A549 (cell line): Measurements from ENCODE around the gene KCNF1. TPM values are rescaled to one million over a fixed set of nuclear protein-coding genes. Genes with fewer than 3 reads are reported as not detected.
A peak's percentile ranks its signal among the peaks of the same experiment; 100 is the strongest.

Source experiments
- ATAC-seq, 2 experiments: fragments of 200-7000 bp in 1 of 2; fragments of >200 bp in 1 of 2; cut with Nextera tagmentation in 1 of 2; cut with Tn5 transposase in 1 of 2; 3 replicates each; pipeline versions ENCODE4 v1.8.0 to v1.9.1; 2018 to 2020; ENCODE audit warnings: mild to moderate bottlenecking in 1 of 2, moderate library complexity in 1 of 2
- CTCF ChIA-PET: fragments of 300-600 bp; sonication (Branson Sonifier 250); formaldehyde crosslinking; extraction: SDS; loops from one replicate; lab custom pipeline; 2021; ENCODE audit warnings: antibody characterized with exemption, inconsistent platforms; lab: Yijun Ruan, JAX
- POLR2A ChIA-PET: fragments of 350-600 bp; formaldehyde crosslinking; extraction: SDS; loops from one replicate; lab custom pipeline; 2021; ENCODE audit warnings: antibody characterized with exemption, inconsistent platforms; lab: Yijun Ruan, JAX
- DNase-seq, 2 experiments: peaks; one replicate each; pipeline versions ENCODE4 v3.0.0 to v3.0.0-alpha.2; 2011 to 2016; ENCODE audit warnings: low read depth in 1 of 2, low spot score in 1 of 2
- FAIRE-seq: peaks from 2 replicates; lab custom pipeline; 2011; peaks lifted over from hg19 to GRCh38; lab: Jason Lieb, UNC
- H3K27ac ChIP-seq, 2 experiments: fragments of >200 bp; sonication (Bioruptor Twin); formaldehyde crosslinking; 3 replicates each; pipeline ENCODE4 v1.5.1; 2016 to 2017
- H3K4me1 ChIP-seq: fragments of >200 bp; sonication (Bioruptor Twin); formaldehyde crosslinking; 3 replicates; pipeline ENCODE4 v1.6.1; 2016
- H3K4me2 ChIP-seq: fragments of >200 bp; sonication (Bioruptor Twin); formaldehyde crosslinking; 3 replicates; pipeline ENCODE4 v1.6.1; 2016
- H3K4me3 ChIP-seq: fragments of >200 bp; sonication (Bioruptor Twin); formaldehyde crosslinking; 3 replicates; pipeline ENCODE4 v1.5.1; 2016
- H3K9me3 ChIP-seq: fragments of >200 bp; sonication (Bioruptor Twin); formaldehyde crosslinking; 3 replicates; pipeline ENCODE4 v1.6.1; 2016
- ATOH8 ChIP-seq: fragments of 250-450 bp; sonication (Bioruptor Pico); IDR thresholded peaks from 2 replicates; pipeline ENCODE4 v1.5.0; 2020; ENCODE audit warnings: low read depth, mild to moderate bottlenecking, moderate library complexity
- BCL3 ChIP-seq: fragments of >200 bp; sonication (Bioruptor Twin); formaldehyde crosslinking; IDR thresholded peaks from 3 replicates; pipeline ENCODE4 v1.6.1; 2016
- BHLHE40 ChIP-seq: IDR thresholded peaks from 2 replicates; pipeline ENCODE4 v1.6.1; 2012; ENCODE audit warnings: low read depth, low read length, inconsistent platforms
- CEBPB ChIP-seq, 2 experiments: fragments of >200 bp in 1 of 2; sonication (Bioruptor Twin) in 1 of 2; formaldehyde crosslinking in 1 of 2; IDR thresholded peaks; 2 replicates each; pipeline ENCODE4 v1.6.1; 2012 to 2016
- CHD2 ChIP-seq: fragments of 150-350 bp; IDR thresholded peaks from 2 replicates; pipeline ENCODE4 v1.6.1; 2014; ENCODE audit warnings: low read length; ENCODE audit not compliant: partially characterized antibody
- CHD4 ChIP-seq: fragments of 200-600 bp; sonication (generic); IDR thresholded peaks from 2 replicates; pipeline ENCODE4 v1.6.1; 2016; ENCODE audit warnings: antibody characterized with exemption, mild to moderate bottlenecking, borderline replicate concordance
- CTCF ChIP-seq: fragments of >200 bp; sonication (Bioruptor Twin); formaldehyde crosslinking; IDR thresholded peaks from 3 replicates; pipeline ENCODE4 v1.5.1; 2016
- E2F6 ChIP-seq: IDR thresholded peaks from 2 replicates; pipeline ENCODE4 v1.6.1; 2012; ENCODE audit warnings: low read depth, borderline replicate concordance
- EHMT2 ChIP-seq: fragments of 200-600 bp; sonication (generic); IDR thresholded peaks from 2 replicates; pipeline ENCODE4 v1.6.1; 2016; ENCODE audit warnings: antibody characterized with exemption, low read depth, mild to moderate bottlenecking, moderate library complexity
- ELK1 ChIP-seq: fragments of 150-350 bp; IDR thresholded peaks from 2 replicates; pipeline ENCODE4 v1.6.1; 2014; ENCODE audit warnings: low read depth, mild to moderate bottlenecking, low read length
- FOSB ChIP-seq: fragments of 250-450 bp; sonication (Bioruptor Pico); IDR thresholded peaks from 2 replicates; pipeline ENCODE4 v1.5.0; 2020; ENCODE audit warnings: mild to moderate bottlenecking, moderate library complexity
- GATA3 ChIP-seq: IDR thresholded peaks from 2 replicates; pipeline ENCODE4 v1.6.1; 2012; ENCODE audit warnings: borderline replicate concordance
- HOXA7 ChIP-seq: fragments of 250-450 bp; sonication (Bioruptor Pico); IDR thresholded peaks from 2 replicates; pipeline ENCODE4 v1.5.0; 2020; ENCODE audit warnings: mild to moderate bottlenecking, moderate library complexity
- JUN ChIP-seq, 2 experiments: fragments of >200 bp; sonication (Bioruptor Twin); formaldehyde crosslinking; IDR thresholded peaks; 2 replicates in 1 of 2; 3 replicates in 1 of 2; pipeline ENCODE4 v1.6.1; 2016 to 2017
- JUNB ChIP-seq: fragments of >200 bp; sonication (Bioruptor Twin); formaldehyde crosslinking; IDR thresholded peaks from 2 replicates; pipeline ENCODE4 v1.6.1; 2016
- KDM5A ChIP-seq: fragments of 200-600 bp; sonication (generic); IDR thresholded peaks from 2 replicates; pipeline ENCODE4 v1.6.1; 2016; ENCODE audit warnings: antibody characterized with exemption, mild to moderate bottlenecking
- MAX ChIP-seq: IDR thresholded peaks from 2 replicates; pipeline ENCODE4 v1.6.1; 2012
- MYC ChIP-seq: IDR thresholded peaks from 2 replicates; pipeline ENCODE4 v1.6.1; 2012; ENCODE audit warnings: mild to moderate bottlenecking, inconsistent platforms, low read length, improper control_type of control experiment, borderline replicate concordance
- POLR2A ChIP-seq: IDR thresholded peaks from 2 replicates; pipeline ENCODE4 v1.6.1; 2012; ENCODE audit warnings: mild to moderate bottlenecking, low read length
- POLR2AphosphoS2 ChIP-seq: conservative IDR thresholded peaks from 2 replicates; pipeline ENCODE4 v1.6.1; 2012; ENCODE audit warnings: low read length, improper control_type of control experiment, inconsistent platforms
- RAD21 ChIP-seq, 2 experiments: fragments of >200 bp in 1 of 2; sonication (Bioruptor Twin) in 1 of 2; formaldehyde crosslinking in 1 of 2; IDR thresholded peaks in 1 of 2; conservative IDR thresholded peaks in 1 of 2; 2 replicates in 1 of 2; 3 replicates in 1 of 2; pipeline ENCODE4 v1.6.1; 2012 to 2018; ENCODE audit warnings: inconsistent platforms in 1 of 2
- RARB ChIP-seq: fragments of 250-450 bp; sonication (Bioruptor Pico); IDR thresholded peaks from 2 replicates; pipeline ENCODE4 v1.8.0; 2021; ENCODE audit warnings: mild to moderate bottlenecking, moderate library complexity
- REST ChIP-seq: fragments of 200-600 bp; sonication (generic); IDR thresholded peaks from 2 replicates; pipeline ENCODE4 v1.6.1; 2016; ENCODE audit warnings: antibody characterized with exemption, mild to moderate bottlenecking, moderate library complexity
- RFX5 ChIP-seq: fragments of 450-650 bp; IDR thresholded peaks from 2 replicates; pipeline ENCODE4 v1.7.1; 2014; ENCODE audit warnings: antibody characterized with exemption, mild to moderate bottlenecking, moderate library complexity
- RNF2 ChIP-seq: fragments of 200-600 bp; sonication (generic); IDR thresholded peaks from 2 replicates; pipeline ENCODE4 v1.6.1; 2016; ENCODE audit warnings: low read depth, mild to moderate bottlenecking, antibody characterized with exemption, moderate library complexity, borderline replicate concordance
- SMC3 ChIP-seq: fragments of >200 bp; sonication (Bioruptor Twin); formaldehyde crosslinking; IDR thresholded peaks from 3 replicates; pipeline ENCODE4 v1.6.1; 2018; ENCODE audit warnings: inconsistent platforms
- SREBF2 ChIP-seq: fragments of 450-650 bp; IDR thresholded peaks from 2 replicates; pipeline ENCODE4 v1.6.1; 2014; ENCODE audit warnings: mild to moderate bottlenecking, moderate library complexity
- TFCP2L1 ChIP-seq: fragments of 250-450 bp; sonication (Bioruptor Pico); IDR thresholded peaks from 2 replicates; pipeline ENCODE4 v1.5.0; 2021; ENCODE audit warnings: mild to moderate bottlenecking
- ZNF302 ChIP-seq: fragments of 250-450 bp; sonication (Bioruptor Pico); IDR thresholded peaks from 2 replicates; pipeline ENCODE4 v1.9.0; 2021; ENCODE audit warnings: inconsistent platforms, mild to moderate bottlenecking, moderate library complexity
- WGBS: methylation state at CpG from one replicate; pipeline ENCODE4 v1.1.6; 2017; ENCODE audit errors: missing lambda C conversion rate; 5-methylcytosine and 5-hydroxymethylcytosine counted together
- polyA minus RNA-seq: library from RNA; depleted of rRNA, polyadenylated mRNA; stranded (reverse); fragments of >200 nt; gene quantifications from 2 replicates; pipeline ENCODE4 v1.2.3, GENCODE V29; 2011; rRNA and poly(A)+ RNA removed
- polyA plus RNA-seq, 4 experiments: library from polyadenylated mRNA; depleted of rRNA in 3 of 4; stranded (reverse); fragments of >200 nt; fragmentation: RNase III in 1 of 4; extraction: RNeasy Plus Mini Kit Qiagen cat#74134 plus additional on column Dnase treatment in 1 of 4; gene quantifications; 2 replicates in 3 of 4; 3 replicates in 1 of 4; pipeline ENCODE4 v1.2.3, GENCODE V29; 2011 to 2017

The KCNF1 gene
- polyA plus RNA-seq (2011; rRNA removed) (4.4 and 5.6 TPM in 2 replicates), polyA plus RNA-seq (2017; fragmentation: RNase III; extraction: RNeasy Plus Mini Kit Qiagen cat#74134 plus additional on column Dnase treatment) (3.7 to 4.2 TPM (median 4.0 TPM) in 3 replicates), polyA minus RNA-seq (8.1 and 10.3 TPM in 2 replicates)
- polyA plus RNA-seq (2012; cell fraction: cytosol; rRNA removed): 16.6 and 23.6 TPM in 2 replicates
- 19.0 and 25.7 TPM in 2 replicates for polyA plus RNA-seq (2012; cell fraction: nucleus; rRNA removed)

- peaks cover 13% of the 10 kb centered on the region for H3K4me1 ChIP-seq
- ChIA-PET POLR2A (interaction anchor here (0.5 to 1.2 kb wide), 4 partner anchors 10 to 243 kb away, joined by 3 to 7 read pairs (median 5); partner anchors contain the start of gene SLC66A3), CTCF (interaction anchor here (0.7 to 10.2 kb wide), 26 partner anchors 10 to 519 kb away, joined by 3 to 123 read pairs (median 4); a partner anchor contains a TSS)
- no peak for FAIRE-seq
- peak; percentile 79 to 83 for DNase-seq
- peak; percentile 75 to 82 for ATAC-seq
- 27% methylated on average over 33 of the region's 53 CpGs for WGBS
- no peaks in the 10 kb centered on the region for H3K9me3 ChIP-seq
- H3K4me3 ChIP-seq: peak within 1 kb of the TSS; percentile 57
- peak within 1 kb of the TSS; percentile 82 for H3K4me2 ChIP-seq
- H3K27ac ChIP-seq: peak within 1 kb of the TSS; percentile 79 to 93
- TF ChIP-seq E2F6 (peak; percentile 49; the same call in 1 of the 2 replicates), GATA3 (0 out of 2 replicates have a peak, but pooled peaks have one; percentile 25), FOSB (CRISPR knock-in tag) (no peak), CTCF (peak; percentile 52), TFCP2L1 (CRISPR knock-in tag) (no peak), CHD2 (no peak), ATOH8 (CRISPR knock-in tag) (0 out of 2 replicates have a peak, but pooled peaks have one; percentile 9), RNF2 (no peak), RFX5 (peak; percentile 81), HOXA7 (no peak), ELK1 (no peak), ZNF302 (CRISPR knock-in tag) (no peak), POLR2A (peak; percentile 38), CEBPB (IDR thresholded peaks at IDR 0.05) (no peak), RARB (CRISPR knock-in tag) (no peak), EHMT2 (no peak), POLR2AphosphoS2 (no peak), BHLHE40 (no peak), BCL3 (no peak), MYC (0 out of 2 replicates have a peak, but pooled peaks have one; percentile 17), SREBF2 (no peak), JUNB (no peak), KDM5A (no peak), MAX (peak; percentile 74), RAD21 (conservative IDR thresholded peaks at IDR 0.05 in 1 of 2, IDR thresholded peaks at IDR 0.05 in 1 of 2) (peak; percentile 54 to 74), CHD4 (no peak), REST (peak; percentile 55), JUN (IDR thresholded peaks at IDR 0.05) (peak in 1 of 2 experiments; percentile 48; a peak in 2 of 5 replicates), SMC3 (peak; percentile 72)
Measured at GRCh38 chr2:10911291-10912075, at the start of gene KCNF1. TSS of gene KCNF1 (plus strand) at chr2:10911934. CDS start at chr2:10912427, 493 bp downstream.
